Small intestine (tissue), 7 donors: ENCODE measurements around the gene AICDA. TPM values are rescaled to one million over a fixed set of nuclear protein-coding genes. Genes with fewer than 3 reads are reported as not detected.
A peak's percentile ranks its signal among the peaks of the same experiment; 100 is the strongest.
"Not testable (repeated sequence)": the region's sequence is repeated elsewhere in the genome, so short reads cannot be mapped to it uniquely, and the experiment has no call there.

Source experiments
- DNase-seq, 2 donors: peaks; one replicate each; pipeline versions ENCODE4 v3.0.0 to v3.0.0-alpha.2; 2013
- FAIRE-seq: peaks from 2 replicates; lab custom pipeline; 2012; peaks lifted over from hg19 to GRCh38; lab: Jason Lieb, UNC
- H3K27ac ChIP-seq, 3 donors: one replicate each; pipeline ENCODE4 v1.5.1; 2013; ENCODE audit warnings: low read length in 2 of 3, mild to moderate bottlenecking in 2 of 3, control low read depth in 1 of 3, inconsistent platforms in 1 of 3, low read depth in 1 of 3, moderate library complexity in 1 of 3
- H3K27me3 ChIP-seq, 3 donors: one replicate each; pipeline ENCODE4 v1.6.1; 2013; ENCODE audit warnings: low read length in 3 of 3, inconsistent platforms in 1 of 3; ENCODE audit not compliant: control insufficient read depth in 3 of 3, insufficient read depth in 3 of 3
- H3K36me3 ChIP-seq, 3 donors: one replicate each; pipeline ENCODE4 v1.6.1; 2013; ENCODE audit warnings: low read length in 3 of 3, inconsistent platforms in 1 of 3, low read depth in 1 of 3, mild to moderate bottlenecking in 1 of 3, moderate library complexity in 1 of 3; ENCODE audit not compliant: control insufficient read depth in 3 of 3, insufficient read depth in 2 of 3
- H3K4me1 ChIP-seq, 3 donors: one replicate each; pipeline ENCODE4 v1.6.1; 2013; ENCODE audit warnings: low read length in 2 of 3, inconsistent platforms in 1 of 3, low read depth in 1 of 3, mild to moderate bottlenecking in 1 of 3, moderate library complexity in 1 of 3; ENCODE audit not compliant: control insufficient read depth in 3 of 3, insufficient read depth in 2 of 3
- H3K4me3 ChIP-seq, 3 donors: one replicate each; pipeline ENCODE4 v1.5.1; 2013; ENCODE audit warnings: low read length in 3 of 3, control low read depth in 1 of 3, inconsistent platforms in 1 of 3, low read depth in 1 of 3, mild to moderate bottlenecking in 1 of 3, moderate library complexity in 1 of 3
- H3K9me3 ChIP-seq, 2 donors: one replicate each; pipeline ENCODE4 v1.6.1; 2013; ENCODE audit warnings: low read depth in 1 of 2, low read length in 1 of 2; ENCODE audit not compliant: control insufficient read depth in 2 of 2, insufficient read depth in 1 of 2
- WGBS, 3 donors: extraction: QIAGEN DNeasy Blood & Tissue Kit; methylation state at CpG; one replicate each; pipeline ENCODE4 v1.1.7; 2013; 5-methylcytosine and 5-hydroxymethylcytosine counted together
- polyA plus RNA-seq, 4 donors: library from polyadenylated mRNA; stranded (reverse) in 3 of 4; unstranded in 1 of 4; fragments of 200-250 nt in 3 of 4; fragments of 120-200 nt in 1 of 4; gene quantifications; one replicate each; pipeline versions ENCODE4 v1.2.1 to v1.2.3, GENCODE V29; 2013
- donor health status: healthy with polysubstance abuse.
- donor health status: control.
- donor health status: control.
- donor health status: Bipolar disorder and iron deficiency.
- donor health status: healthy.

The AICDA gene
- polyA plus RNA-seq, 4 donors: 0.31 to 4.0 (median 0.85) TPM

- Histone ChIP-seq H3K9me3 (no peaks in the 10 kb centered on the region), H3K4me3 (no peak overlapping the region), H3K27ac (no peak overlapping the region), H3K4me1 (no peaks in the 10 kb centered on the region), H3K36me3 (no peaks in the 10 kb centered on the region), H3K27me3 (no peaks in the 10 kb centered on the region)
- 30 to 44% (median 39%) methylated on average over 3 of the region's 3 CpGs for WGBS, 3 donors
- FAIRE-seq (no peak), DNase-seq (no peak)
These were observed 16.9 kb upstream of the AICDA start for GRCh38 chr12:8629486-8630033.

DNA sequence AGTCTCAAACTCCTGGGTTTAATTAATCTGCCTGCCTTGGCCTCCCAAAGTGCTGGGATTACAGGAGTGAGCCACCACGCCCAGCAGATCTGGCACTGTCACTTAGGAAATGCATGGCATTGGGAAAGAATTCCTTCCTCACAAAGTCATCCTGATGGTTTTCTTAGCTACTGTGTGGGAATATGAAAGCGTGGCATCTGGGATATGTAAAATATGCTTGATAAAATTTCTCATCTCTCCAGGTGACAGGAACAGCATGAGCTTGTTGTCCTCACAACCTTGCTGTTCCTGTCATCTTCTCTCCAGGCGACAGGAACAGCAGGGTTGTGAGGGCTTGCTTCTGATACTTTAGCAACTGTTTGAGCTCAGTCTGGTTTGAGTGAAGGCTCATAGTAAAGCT is 16.1 kb upstream of the AICDA start:
- no peak overlapping the region for H3K27ac ChIP-seq
- 87 to 89% (median 87%) methylated on average over 3 of the region's 3 CpGs for WGBS, 3 donors
- no peak overlapping the region for H3K4me3 ChIP-seq
- no peaks in the 10 kb centered on the region for H3K36me3 ChIP-seq
- no peaks in the 10 kb centered on the region for H3K9me3 ChIP-seq
- DNase-seq (no peak), FAIRE-seq (no peak)
- no peaks in the 10 kb centered on the region for H3K27me3 ChIP-seq
- H3K4me1 ChIP-seq: no peaks in the 10 kb centered on the region

GRCh38 chr12:8624750-8625149 is 12.1 kb upstream of the AICDA start:
- H3K36me3 ChIP-seq, H3K27ac ChIP-seq, DNase-seq, FAIRE-seq, H3K4me3 ChIP-seq, H3K27me3 ChIP-seq, H3K9me3 ChIP-seq, H3K4me1 ChIP-seq: not testable (repeated sequence)
- 95 to 98% (median 97%) methylated on average over 10 to 25 of the region's 26 CpGs for WGBS, 3 donors

DNA sequence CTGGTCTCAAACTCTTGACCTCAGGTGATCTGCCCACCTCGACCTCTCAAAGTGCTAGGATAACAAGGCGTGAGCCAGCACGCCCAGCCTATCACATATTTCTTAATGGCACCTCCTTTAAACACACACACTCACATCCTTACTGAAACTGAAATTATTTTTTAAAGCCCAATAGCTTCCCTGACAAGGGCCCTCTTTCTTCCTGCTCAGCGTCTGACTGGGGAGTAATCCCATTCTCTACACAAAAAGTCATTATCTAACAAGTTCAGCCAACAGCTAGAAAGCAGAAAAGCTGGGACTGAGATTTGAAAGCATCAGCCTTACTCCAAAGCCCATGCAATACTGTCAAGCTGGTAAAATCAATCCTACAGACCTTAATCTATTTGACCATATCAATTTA is 10.0 kb upstream of the AICDA start:
- H3K9me3 ChIP-seq: peaks cover 0 to 2% of the 10 kb centered on the region in 2 donors
- H3K4me1 ChIP-seq: peaks cover 0 to 18% (median 0%) of the 10 kb centered on the region in 3 donors
- 48 to 57% (median 49%) methylated on average over 4 of the region's 4 CpGs for WGBS, 3 donors
- H3K27me3 ChIP-seq: no peaks in the 10 kb centered on the region
- FAIRE-seq: no peak
- no peak for DNase-seq
- H3K27ac ChIP-seq: no peak overlapping the region
- H3K36me3 ChIP-seq: no peaks in the 10 kb centered on the region
- H3K4me3 ChIP-seq: no peak overlapping the region

- peaks cover 0 to 21% (median 3%) of the 10 kb centered on the region in 3 donors for H3K4me1 ChIP-seq
- no peak overlapping the region for H3K27ac ChIP-seq
- no peaks in the 10 kb centered on the region for H3K27me3 ChIP-seq
- no peaks in the 10 kb centered on the region for H3K36me3 ChIP-seq
- H3K9me3 ChIP-seq: no peaks in the 10 kb centered on the region
- H3K4me3 ChIP-seq: no peak overlapping the region
- no peak for FAIRE-seq
- no peak for DNase-seq
- WGBS, 3 donors: 44 to 72% (median 67%) methylated on average over 6 of the region's 6 CpGs
These were observed 2.5 kb upstream of the AICDA start for GRCh38 chr12:8615206-8615605.

GRCh38 chr12:8613881-8614280 is 1.2 kb upstream of the AICDA start:
- peaks cover 0 to 14% (median 3%) of the 10 kb centered on the region in 3 donors for H3K4me1 ChIP-seq
- not testable (repeated sequence) for H3K27me3 ChIP-seq, H3K9me3 ChIP-seq, DNase-seq, H3K36me3 ChIP-seq, H3K4me3 ChIP-seq, H3K27ac ChIP-seq, FAIRE-seq
- WGBS, 3 donors: 88 to 100% (median 94%) methylated on average over 1 of the region's 1 CpG

DNA sequence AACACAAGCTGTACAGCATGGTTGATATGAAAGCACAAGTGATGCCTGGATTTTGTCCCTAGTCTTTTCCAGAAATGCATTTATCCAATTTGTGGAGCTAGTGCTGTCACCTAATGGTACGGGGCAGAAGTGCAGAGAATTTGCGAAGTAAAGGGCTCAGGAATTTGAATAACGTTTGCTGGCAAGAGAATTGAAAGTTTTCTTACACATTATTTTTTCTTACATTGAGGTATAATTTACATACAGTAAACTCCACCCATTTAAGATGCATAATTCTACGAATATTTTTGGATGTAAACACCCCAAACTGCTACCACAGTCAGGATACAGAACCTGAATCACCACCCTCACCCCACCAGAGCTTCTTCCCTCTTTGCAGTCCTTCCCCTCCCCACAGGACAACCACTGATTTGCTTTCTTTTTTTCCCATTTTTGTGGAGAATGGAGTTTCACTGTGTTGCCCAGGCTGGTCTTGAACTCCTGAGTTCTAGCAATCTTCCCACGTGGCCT is 3.5 kb downstream of the AICDA start:
- Histone ChIP-seq H3K4me3 (no peak overlapping the region), H3K27ac (no peak overlapping the region), H3K36me3 (no peaks in the 10 kb centered on the region), H3K4me1 (no peaks in the 10 kb centered on the region), H3K27me3 (no peaks in the 10 kb centered on the region), H3K9me3 (no peaks in the 10 kb centered on the region)
- DNase-seq: peak; percentile 57 to 72
- no peak for FAIRE-seq
- WGBS, 3 donors: 15 to 17% (median 17%) methylated on average over 5 of the region's 5 CpGs

- Histone ChIP-seq H3K27ac (no peak overlapping the region), H3K4me3 (no peak overlapping the region), H3K4me1 (no peaks in the 10 kb centered on the region), H3K9me3 (no peaks in the 10 kb centered on the region), H3K27me3 (no peaks in the 10 kb centered on the region), H3K36me3 (no peaks in the 10 kb centered on the region)
- FAIRE-seq (no peak), DNase-seq (no peak)
- 86 to 91% (median 87%) methylated on average over 6 of the region's 6 CpGs for WGBS, 3 donors
These were observed 5.8 kb downstream of the AICDA start for GRCh38 chr12:8606890-8607289.

GRCh38 chr12:8605057-8605456 is 7.6 kb downstream of the AICDA start:
- FAIRE-seq: no peak
- DNase-seq: no peak
- Histone ChIP-seq H3K4me3 (no peak overlapping the region), H3K36me3 (no peaks in the 10 kb centered on the region), H3K27ac (no peak overlapping the region), H3K9me3 (no peaks in the 10 kb centered on the region), H3K27me3 (no peaks in the 10 kb centered on the region), H3K4me1 (no peaks in the 10 kb centered on the region)
- WGBS, 3 donors: 93 to 96% (median 95%) methylated on average over 30 of the region's 30 CpGs
